GM18499 (cell line): Measurements from ENCODE around the gene SLC41A1.
"Not testable (repeated sequence)": the region's sequence is repeated elsewhere in the genome, so short reads cannot be mapped to it uniquely, and the experiment has no call there.

Experiments
- ATAC-seq: cut with Tn5 transposase; IDR thresholded peaks from one replicate; pipeline ENCODE4 v1.9.1; 2021; ENCODE audit warnings: moderate number of reproducible peaks; ENCODE audit not compliant: insufficient read depth, unreplicated experiment

Gene SLC41A1

DNA sequence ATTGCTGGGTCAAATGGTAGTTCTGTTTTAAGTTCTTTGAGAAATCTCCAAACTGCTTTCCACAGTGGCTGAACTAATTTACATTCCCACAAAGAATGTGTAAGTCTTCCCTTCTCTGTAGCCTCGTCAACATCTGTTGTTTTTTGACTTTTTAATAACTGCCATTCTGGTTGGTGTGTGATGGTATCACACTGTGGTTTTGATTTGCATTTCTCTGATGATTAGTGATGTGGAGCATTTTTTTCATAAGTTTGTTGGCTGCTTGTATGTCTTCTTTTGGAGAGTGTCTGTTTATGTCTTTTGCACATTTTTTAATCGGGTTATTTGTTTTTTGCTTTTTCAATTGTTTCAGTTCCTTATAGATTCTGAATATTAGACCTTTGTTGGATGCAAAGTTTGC lies 10.3 kb upstream of the SLC41A1 start:
- ATAC-seq, result not testable (repeated sequence)

- ATAC-seq, result no peak
Measured at GRCh38 chr1:205822397-205822796, 9.4 kb upstream of the SLC41A1 start.

DNA sequence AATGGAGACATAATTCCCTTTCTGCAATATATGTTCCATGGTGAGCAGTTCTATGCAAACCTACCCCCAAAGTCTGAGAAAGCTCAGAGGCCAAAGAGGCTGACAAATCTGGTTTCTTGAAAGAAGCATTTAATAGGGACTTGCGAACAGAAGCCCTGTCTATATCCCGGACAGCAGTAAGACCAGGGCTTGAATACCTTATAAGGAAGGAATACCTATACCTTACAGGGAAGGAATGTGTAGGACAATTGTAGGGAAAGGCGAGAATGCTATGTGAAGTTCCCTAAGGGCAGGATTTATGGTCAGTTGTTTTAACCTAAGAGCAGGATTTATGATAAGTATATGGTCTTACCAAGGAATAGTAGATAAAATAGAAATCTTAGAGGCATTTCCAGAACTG lies 5.0 kb upstream of the SLC41A1 start:
- no peak for ATAC-seq

DNA sequence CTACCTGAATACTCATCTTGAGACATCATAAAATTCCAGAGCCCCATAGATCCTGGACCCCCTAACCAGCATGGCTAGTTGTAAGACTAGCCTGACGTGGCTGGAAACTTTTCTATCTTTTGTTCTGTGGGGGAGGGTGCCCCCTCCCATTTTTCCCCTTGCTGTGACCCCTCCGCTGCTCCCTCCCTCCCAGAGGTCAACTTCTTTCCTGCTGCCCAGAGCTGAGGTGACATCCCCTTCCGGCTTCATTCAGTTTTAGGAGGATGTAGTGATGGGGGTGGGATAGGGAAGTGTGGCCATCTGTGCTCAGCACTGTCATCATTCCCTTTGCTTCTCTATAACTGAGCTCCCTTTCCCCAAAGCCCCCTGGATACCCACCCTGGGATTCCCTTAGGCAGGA lies 4.4 kb upstream of the SLC41A1 start:
- ATAC-seq, result no peak

DNA sequence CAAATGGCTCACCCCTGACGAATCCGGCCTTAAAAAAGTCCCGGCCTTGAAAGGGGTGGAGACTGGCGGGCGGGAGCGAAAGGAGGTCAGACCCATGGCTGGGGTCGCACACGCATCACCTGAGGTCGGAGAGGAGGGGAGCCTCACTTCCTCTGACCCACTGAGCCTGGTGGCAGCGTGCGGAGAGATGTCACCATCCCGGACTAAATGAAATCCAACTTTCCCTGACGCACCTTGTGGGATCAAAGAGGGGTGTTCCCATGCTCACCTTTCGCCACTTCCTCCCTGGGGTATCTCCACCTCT lies 709 bp upstream of the SLC41A1 start:
- no peak for ATAC-seq

- no peak for ATAC-seq
Measured at GRCh38 chr1:205812271-205812877, 624 bp downstream of the SLC41A1 start.

GRCh38 chr1:205811660-205812059 lies 1.3 kb downstream of the SLC41A1 start:
- ATAC-seq, result no peak

GRCh38 chr1:205810448-205811157 lies 2.4 kb downstream of the SLC41A1 start:
- ATAC-seq, result no peak

DNA sequence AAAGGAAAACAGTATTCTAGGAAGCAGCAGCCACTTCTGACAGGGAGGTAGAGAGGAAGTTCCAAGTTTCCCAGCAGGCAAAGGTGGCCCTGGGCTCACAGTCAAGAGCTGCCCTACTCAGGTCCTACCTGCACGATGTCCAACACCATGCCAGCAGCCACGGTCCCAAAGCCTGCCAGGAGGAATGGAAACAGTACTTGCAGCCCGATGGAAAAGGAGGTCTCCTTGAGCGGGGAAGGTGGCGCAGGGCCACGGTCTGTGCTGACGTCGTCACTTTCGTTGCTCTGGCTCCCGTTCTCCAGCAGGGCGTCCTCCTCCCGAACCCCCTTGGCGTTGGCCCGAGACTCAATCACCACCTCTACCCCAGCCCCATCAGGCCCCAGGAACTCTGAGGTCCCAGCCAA lies 3.1 kb downstream of the SLC41A1 start:
- no peak for ATAC-seq

GRCh38 chr1:205809469-205809868 lies 3.5 kb downstream of the SLC41A1 start:
- no peak for ATAC-seq

GRCh38 chr1:205805082-205805711 lies 7.8 kb downstream of the SLC41A1 start:
- ATAC-seq, result no peak

- no peak for ATAC-seq
Measured at GRCh38 chr1:205804605-205805004, 8.4 kb downstream of the SLC41A1 start.

- no peak for ATAC-seq
Measured at GRCh38 chr1:205803986-205804385, 9.0 kb downstream of the SLC41A1 start.

DNA sequence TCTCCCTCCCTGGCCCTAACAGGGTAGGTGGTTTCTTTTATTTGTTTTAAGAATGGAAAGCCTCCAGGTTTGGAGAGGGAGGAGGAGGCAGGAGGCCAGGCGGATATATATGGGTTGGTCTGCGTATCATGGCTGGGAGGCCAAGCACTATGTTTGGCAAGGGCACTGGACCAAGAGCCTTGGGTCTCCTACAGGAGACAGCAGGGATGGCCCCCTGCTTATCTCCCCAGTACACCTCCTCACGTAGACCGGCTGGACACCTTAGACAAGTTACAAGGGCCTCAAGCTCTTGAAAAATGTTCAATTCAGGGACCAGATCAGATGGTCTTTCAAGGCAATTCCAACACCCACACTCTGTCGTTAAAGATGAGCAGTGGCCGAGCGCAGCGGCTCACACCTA lies 10.9 kb downstream of the SLC41A1 start:
- no peak for ATAC-seq

GRCh38 chr1:205800981-205801703 lies 11.9 kb downstream of the SLC41A1 start:
- ATAC-seq, result no peak

DNA sequence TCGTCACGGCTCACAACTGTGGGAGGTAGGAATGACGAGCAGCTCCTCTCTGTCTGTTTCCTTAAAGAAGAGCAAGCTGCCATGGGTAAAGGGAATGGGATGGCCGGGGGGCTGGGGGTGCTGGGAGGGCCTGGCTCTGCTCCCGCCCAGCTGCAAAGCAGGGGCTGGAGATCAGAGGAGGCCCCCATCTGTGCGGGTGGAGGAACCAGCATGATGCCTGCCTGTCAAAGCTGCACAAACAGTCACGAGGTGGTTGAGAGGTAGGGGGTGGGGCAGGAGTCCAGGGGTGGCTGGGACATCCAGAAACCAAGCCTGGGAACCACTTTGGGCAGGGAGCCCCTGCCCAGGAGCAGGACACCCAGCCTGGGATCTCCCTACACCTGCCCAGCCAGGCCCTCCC lies 12.6 kb downstream of the SLC41A1 start:
- ATAC-seq, result no peak

DNA sequence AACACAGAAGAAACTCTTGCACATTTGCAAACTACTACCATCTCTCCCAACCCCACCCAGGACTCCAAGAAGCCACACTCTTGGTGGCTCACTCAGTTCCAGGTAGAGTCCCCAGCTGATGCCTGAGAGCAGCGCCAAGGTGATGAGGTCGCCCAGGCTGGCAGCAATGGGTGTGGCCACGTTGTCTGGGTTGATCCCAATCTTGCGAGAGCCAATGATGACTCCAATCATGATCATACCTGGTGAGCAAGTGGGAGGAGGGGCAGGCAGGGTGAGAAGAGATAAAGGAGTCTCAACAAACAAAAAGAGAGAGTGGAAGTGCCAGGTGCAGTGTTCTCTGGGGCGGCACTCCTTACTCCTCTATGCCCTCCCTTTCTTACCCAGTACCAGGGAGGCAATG lies 14.4 kb downstream of the SLC41A1 start:
- no peak for ATAC-seq

DNA sequence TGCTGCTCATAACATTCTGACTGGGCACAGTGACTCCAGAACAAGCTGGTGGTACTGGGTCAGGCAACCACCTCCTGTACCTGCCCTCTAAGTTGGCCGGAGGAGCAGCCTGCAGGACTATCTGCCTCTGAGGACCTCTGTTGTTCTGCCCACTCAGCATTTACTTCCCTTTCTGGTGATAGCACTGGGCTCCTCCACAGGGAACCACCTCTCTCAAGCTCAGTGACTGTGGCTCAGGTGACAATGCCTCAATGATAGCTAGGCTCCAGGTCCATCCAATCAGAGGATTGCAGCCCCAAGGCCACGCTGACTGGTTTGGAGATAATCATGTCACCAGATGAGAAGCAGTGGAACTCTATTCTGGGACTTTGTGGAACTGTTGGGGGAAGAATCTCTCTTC lies 15.8 kb downstream of the SLC41A1 start:
- ATAC-seq, result no peak

DNA sequence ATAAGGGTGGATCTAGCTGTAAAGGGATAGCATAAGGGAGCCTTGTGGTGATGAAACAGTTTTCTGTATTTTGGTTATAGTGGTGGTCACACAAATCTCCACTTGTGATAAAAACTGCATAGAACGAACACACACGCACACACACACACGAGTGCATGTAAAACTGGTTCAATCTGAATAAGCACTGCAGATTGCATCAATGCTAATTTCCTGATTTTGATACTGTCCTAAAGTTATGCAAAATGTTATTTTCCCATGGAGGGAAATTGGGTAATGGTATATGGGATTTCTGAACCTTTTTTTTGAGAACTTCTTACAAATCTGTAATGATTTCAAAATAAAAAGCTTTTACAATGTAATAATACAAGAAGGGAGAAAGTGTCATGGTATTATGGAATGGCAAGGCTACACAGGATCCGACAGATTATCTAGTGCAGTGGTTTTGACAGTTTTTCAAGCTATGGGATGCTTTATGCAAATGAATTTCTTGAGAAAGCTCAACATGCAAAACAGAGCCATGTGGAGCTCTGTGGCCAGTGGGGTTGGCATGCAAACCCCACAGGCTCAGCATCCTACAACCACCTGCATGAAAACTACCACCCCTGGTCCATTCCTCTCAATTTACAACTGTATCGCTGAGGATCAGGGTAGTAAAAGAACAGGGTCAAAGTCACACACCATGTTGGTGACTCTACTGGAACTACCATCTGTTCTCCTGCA lies 18.8 kb downstream of the SLC41A1 start:
- no peak for ATAC-seq

DNA sequence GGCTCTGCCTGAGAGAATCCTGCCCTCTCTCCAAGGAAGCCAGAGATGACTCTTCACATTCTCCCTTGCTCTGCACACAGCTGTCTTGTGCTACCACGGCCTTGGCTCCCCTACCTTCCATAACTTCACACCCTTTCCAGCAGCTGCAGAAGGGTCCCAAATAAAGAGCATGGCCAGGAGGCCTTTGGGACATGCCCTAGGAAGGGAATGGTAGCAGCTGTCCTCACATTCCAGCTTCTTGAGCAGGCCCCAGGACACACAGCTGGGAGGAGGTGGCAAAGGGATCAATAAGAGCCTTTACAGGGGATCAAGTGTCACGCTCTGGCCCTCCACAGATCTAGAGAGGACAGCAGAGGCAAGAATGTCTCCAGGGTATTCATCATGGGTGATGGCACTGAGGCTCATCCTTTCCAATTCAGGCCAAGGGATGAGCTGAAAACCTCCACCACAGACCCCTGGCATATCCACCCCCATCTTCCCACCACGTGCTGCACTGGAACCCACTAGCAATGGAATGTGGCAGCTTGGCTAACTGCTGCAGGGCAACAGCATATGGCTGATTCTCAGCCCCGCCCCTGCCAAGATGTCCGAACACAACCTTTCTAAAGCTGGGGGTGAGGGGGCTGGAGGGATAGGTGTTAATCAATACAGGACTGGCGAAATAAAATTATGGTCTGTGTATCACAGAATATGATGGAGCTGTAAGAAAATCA lies 19.9 kb downstream of the SLC41A1 start:
- no peak for ATAC-seq
